ENCODE measurements around the gene ARHGAP32. TPM values are rescaled to one million over a fixed set of nuclear protein-coding genes. Genes with fewer than 3 reads are reported as not detected.

The ARHGAP32 gene
- total RNA-seq, 1 donor from 2014 or later = 50.8 TPM

- DNase-seq (ENCODE audit: low read depth) (no peak), FAIRE-seq (no peak)
- TF ChIP-seq, protein P1, sequence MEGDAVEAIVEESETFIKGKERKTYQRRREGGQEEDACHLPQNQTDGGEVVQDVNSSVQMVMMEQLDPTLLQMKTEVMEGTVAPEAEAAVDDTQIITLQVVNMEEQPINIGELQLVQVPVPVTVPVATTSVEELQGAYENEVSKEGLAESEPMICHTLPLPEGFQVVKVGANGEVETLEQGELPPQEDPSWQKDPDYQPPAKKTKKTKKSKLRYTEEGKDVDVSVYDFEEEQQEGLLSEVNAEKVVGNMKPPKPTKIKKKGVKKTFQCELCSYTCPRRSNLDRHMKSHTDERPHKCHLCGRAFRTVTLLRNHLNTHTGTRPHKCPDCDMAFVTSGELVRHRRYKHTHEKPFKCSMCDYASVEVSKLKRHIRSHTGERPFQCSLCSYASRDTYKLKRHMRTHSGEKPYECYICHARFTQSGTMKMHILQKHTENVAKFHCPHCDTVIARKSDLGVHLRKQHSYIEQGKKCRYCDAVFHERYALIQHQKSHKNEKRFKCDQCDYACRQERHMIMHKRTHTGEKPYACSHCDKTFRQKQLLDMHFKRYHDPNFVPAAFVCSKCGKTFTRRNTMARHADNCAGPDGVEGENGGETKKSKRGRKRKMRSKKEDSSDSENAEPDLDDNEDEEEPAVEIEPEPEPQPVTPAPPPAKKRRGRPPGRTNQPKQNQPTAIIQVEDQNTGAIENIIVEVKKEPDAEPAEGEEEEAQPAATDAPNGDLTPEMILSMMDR (IDR thresholded peaks at IDR 0.05; ENCODE audit: insufficient read depth, low read length, severe bottlenecking) = no peak
- H3K4me3 ChIP-seq (ENCODE audit: low read depth, low read length) = no peak overlapping the region
- H3K36me3 ChIP-seq (ENCODE audit: control insufficient read depth, insufficient read depth, low read length) = no peaks in the 10 kb centered on the region
- no peaks in the 10 kb centered on the region for H3K27me3 ChIP-seq (ENCODE audit: control insufficient read depth, insufficient read depth, low read length)
Observed at GRCh38 chr11:129040934-129041333, 151.2 kb downstream of the ARHGAP32 start.

DNA sequence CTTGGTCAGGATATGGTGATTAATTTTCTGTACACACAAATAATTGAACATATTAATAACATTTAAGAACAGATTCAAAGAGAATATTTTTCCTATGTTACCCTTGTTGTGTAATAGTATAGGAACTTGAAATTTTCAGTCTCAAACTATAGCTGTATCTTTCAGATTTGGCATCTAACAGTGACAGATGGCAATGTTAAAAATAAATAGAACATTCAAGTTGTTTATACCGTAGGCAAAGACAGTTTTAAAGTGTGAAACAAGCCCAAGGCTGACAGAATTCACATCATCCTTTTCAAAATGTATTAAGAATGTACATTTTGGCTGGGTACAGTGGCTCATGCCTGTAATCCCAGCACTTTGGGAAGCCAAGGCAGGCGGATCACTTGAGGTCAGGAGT, 156.9 kb downstream of the ARHGAP32 start:
- no peaks in the 10 kb centered on the region for H3K27me3 ChIP-seq (ENCODE audit: control insufficient read depth, insufficient read depth, low read length)
- DNase-seq (ENCODE audit: low read depth) (no peak), FAIRE-seq (no peak)
- TF ChIP-seq, protein P1 (IDR thresholded peaks at IDR 0.05; ENCODE audit: insufficient read depth, low read length, severe bottlenecking) = no peak
- no peaks in the 10 kb centered on the region for H3K36me3 ChIP-seq (ENCODE audit: control insufficient read depth, insufficient read depth, low read length)
- H3K4me3 ChIP-seq (ENCODE audit: low read depth, low read length) = no peak overlapping the region

GRCh38 chr11:129034001-129034400, 158.1 kb downstream of the ARHGAP32 start:
- TF ChIP-seq, protein P1 (IDR thresholded peaks at IDR 0.05; ENCODE audit: insufficient read depth, low read length, severe bottlenecking) = no peak
- no peaks in the 10 kb centered on the region for H3K27me3 ChIP-seq (ENCODE audit: control insufficient read depth, insufficient read depth, low read length)
- no peaks in the 10 kb centered on the region for H3K36me3 ChIP-seq (ENCODE audit: control insufficient read depth, insufficient read depth, low read length)
- DNase-seq (ENCODE audit: low read depth) = no peak
- FAIRE-seq = no peak
- no peak overlapping the region for H3K4me3 ChIP-seq (ENCODE audit: low read depth, low read length)

DNA sequence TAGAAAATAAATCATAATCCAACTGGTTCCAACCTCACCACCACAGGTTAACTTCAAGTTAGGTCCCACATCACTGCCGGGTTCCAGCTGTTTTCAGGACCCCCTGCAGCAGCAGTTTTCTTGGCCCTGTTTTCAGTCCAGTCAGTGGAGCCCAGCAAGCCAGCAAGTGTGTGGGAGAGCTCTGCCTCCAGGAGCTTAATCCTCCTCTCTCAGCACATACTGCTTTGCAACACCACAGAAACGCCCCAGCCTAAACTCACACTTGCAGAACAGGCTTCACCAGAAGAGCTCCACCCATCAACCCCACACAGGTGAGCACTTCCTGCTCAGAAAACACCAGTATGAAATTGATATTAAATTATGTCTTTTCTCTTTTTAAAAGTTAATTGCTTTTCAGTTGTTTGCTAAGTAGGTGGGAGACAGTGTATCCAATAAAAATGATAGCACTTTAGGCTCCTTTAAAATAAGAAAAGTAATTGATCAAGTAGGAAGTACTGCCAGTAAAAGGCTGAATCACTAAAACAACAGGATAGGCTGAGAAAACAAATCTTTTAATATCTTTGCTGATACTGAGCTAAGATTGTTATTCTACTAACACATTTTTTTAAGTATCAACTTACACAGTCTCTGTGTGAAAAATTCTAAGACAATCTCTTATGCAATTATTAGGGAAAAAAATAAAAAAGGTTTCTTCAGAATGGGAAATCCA, 168.0 kb downstream of the ARHGAP32 start:
- H3K4me3 ChIP-seq (ENCODE audit: low read depth, low read length) = peak overlapping the region; percentile 39
- no peaks in the 10 kb centered on the region for H3K27me3 ChIP-seq (ENCODE audit: control insufficient read depth, insufficient read depth, low read length)
- no peaks in the 10 kb centered on the region for H3K36me3 ChIP-seq (ENCODE audit: control insufficient read depth, insufficient read depth, low read length)
- peak; percentile 94 for DNase-seq (ENCODE audit: low read depth)
- no peak for FAIRE-seq
- TF ChIP-seq, protein P1 (IDR thresholded peaks at IDR 0.05; ENCODE audit: insufficient read depth, low read length, severe bottlenecking) = no peak

DNA sequence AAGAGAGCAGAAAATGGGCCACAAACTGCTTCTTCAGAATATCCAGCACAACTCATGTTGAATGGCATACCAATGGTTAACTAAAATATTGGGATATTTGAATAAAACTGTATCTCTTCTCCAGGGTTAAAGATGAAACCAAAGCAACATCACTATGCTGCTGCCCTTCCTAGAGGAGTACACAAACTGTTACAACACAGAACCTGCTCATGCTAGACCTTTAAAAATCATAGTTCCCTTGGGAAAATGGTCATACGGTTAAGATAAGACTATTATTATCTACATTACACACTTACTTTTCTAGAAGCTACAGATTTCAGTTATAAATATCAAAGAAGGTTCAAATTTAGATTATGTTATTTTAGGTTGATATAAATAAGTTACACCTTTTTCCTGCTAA, 170.8 kb downstream of the ARHGAP32 start:
- Histone ChIP-seq H3K36me3 (ENCODE audit: control insufficient read depth, insufficient read depth, low read length) (no peaks in the 10 kb centered on the region), H3K4me3 (ENCODE audit: low read depth, low read length) (peak overlapping the region; percentile 15), H3K27me3 (ENCODE audit: control insufficient read depth, insufficient read depth, low read length) (no peaks in the 10 kb centered on the region)
- TF ChIP-seq, protein P1 (IDR thresholded peaks at IDR 0.05; ENCODE audit: insufficient read depth, low read length, severe bottlenecking) = no peak
- no peak for DNase-seq (ENCODE audit: low read depth)
- FAIRE-seq = no peak

DNA sequence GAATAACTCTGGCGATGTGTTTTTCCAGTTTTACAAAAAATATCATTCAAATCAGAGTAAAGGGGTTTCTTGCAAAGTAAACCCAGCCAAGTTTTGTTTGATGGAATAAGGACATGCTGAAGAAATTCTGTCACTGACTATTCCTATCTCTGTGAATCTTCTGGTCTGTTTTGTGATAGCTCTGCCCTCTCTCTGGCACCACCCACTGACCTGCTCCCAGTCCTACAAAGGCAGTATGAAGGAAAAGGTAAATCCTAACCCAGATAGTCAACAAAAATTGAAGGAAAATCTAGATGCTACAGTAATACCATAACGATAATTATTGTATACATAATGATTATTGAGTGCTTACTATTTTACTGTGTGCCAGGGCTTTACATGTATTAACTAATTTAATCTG, 173.1 kb downstream of the ARHGAP32 start:
- no peaks in the 10 kb centered on the region for H3K27me3 ChIP-seq (ENCODE audit: control insufficient read depth, insufficient read depth, low read length)
- TF ChIP-seq, protein P1 (IDR thresholded peaks at IDR 0.05; ENCODE audit: insufficient read depth, low read length, severe bottlenecking) = no peak
- DNase-seq (ENCODE audit: low read depth) = peak; percentile 19
- H3K36me3 ChIP-seq (ENCODE audit: control insufficient read depth, insufficient read depth, low read length) = no peaks in the 10 kb centered on the region
- FAIRE-seq = no peak
- H3K4me3 ChIP-seq (ENCODE audit: low read depth, low read length) = no peak overlapping the region
